ENCODE data around the gene KCNA2. TPM values are rescaled to one million over a fixed set of nuclear protein-coding genes. Genes with fewer than 3 reads are reported as not detected.

Gene KCNA2
- 5.8 TPM for total RNA-seq
- polyA plus RNA-seq = 1 to 10 TPM in 1 of 4 donors, under 1 TPM in 3; 0.50 to 1.5 (median 0.62) TPM

DNA sequence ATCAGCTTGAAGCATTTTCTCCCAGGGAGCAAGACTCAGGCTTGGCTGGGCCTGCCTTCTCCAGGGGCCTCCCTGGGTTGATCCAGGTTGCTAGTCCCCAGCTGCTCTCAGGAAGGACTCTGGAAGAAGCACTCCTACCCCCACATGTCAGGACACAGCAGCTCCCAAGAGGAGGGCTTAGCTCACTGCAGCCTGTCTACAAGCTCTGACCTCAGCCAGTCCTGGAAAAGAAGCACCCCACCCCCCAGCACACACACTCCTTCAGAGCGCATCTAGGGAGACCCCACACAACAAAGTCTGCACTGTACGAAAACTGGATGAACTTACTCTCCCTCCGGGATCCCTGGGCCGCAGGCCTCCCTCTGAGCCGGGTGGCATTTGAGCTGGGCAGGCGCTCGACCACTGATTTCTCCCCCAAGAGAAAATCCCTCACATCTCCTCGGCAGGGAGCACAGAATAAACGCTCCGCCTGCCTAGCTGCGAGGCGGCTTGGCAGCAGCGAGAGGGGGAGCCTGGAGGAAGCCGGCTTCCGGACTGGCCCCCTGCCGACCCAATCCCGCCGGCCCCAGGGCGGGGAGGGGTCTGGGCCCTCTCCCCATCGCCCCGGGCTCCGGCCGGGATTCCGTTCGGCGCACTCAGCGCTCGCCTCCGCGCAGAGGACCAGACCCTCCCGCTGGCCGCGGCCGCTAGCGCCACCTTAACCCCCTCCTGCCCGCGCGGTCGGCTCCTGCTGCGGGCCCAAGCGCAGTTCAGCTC, at the start of gene KCNA2:
Gene KCNA2, minus strand, starts transcription at position 458 of the 756 bp plus-strand sequence. CDS start 1,576 bp downstream, outside the sequence.
- H3K9me3 ChIP-seq (ENCODE audit: control insufficient read depth in 2 of 2, low read length in 2 of 2) = no peaks in the 10 kb centered on the region
- H3K4me1 ChIP-seq (ENCODE audit: control insufficient read depth, insufficient read depth, low read length, poor library complexity, severe bottlenecking) = peaks cover 29% of the 10 kb centered on the region
- H3K27me3 ChIP-seq (ENCODE audit: control insufficient read depth, insufficient read depth, low read length) = peaks cover 32% of the 10 kb centered on the region
- peak in 1 of 2 donors; percentile 20 for ATAC-seq (ENCODE audit: low read depth in 2 of 2)
- peaks cover 12% of the 10 kb centered on the region for H3K36me3 Mint-ChIP-seq
- peak within 1 kb of the TSS; percentile 32 for H3K4me3 ChIP-seq (ENCODE audit: low read depth, low read length)
- H3K27me3 Mint-ChIP-seq = peaks cover 60% of the 10 kb centered on the region
- H3K27ac Mint-ChIP-seq = peak within 1 kb of the TSS in 1 of 3 donors; percentile 20
- peak within 1 kb of the TSS; percentile 84 to 87 (median 86) for H3K4me3 Mint-ChIP-seq
- peaks cover 0 to 2% (median 0%) of the 10 kb centered on the region in 7 donors for H3K9me3 Mint-ChIP-seq
- peak in 1 of 3 donors; percentile 9 for DNase-seq
- no peak within 1 kb of the TSS for H3K27ac ChIP-seq (ENCODE audit: insufficient read depth, low read length, poor library complexity, severe bottlenecking)
- no peaks in the 10 kb centered on the region for H3K36me3 ChIP-seq (ENCODE audit: control insufficient read depth, insufficient read depth, low read length)
- peaks cover 0 to 23% (median 5%) of the 10 kb centered on the region in 4 donors for H3K4me1 Mint-ChIP-seq

DNA sequence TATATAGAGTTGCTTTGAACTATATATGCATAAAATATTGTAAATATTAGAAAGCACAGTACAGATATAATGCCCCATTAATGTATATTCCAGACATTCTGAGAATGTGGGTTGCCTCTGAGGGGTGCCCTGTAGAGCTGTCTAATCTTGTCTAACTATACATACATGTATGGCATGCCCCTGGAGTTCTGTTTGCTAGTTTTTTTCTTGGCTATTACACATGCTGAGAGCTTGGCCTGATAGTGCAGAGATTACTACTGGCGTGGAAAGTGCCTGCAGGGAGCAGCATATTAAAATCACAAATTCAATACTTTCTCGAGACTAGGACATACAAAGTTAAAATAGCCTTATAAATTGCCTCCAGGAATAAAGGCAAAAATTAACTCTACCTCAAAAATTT, 44.5 kb upstream of the KCNA2 start:
- H3K36me3 ChIP-seq (ENCODE audit: control insufficient read depth, insufficient read depth, low read length) = peaks cover under 1% of the 10 kb centered on the region
- no peak overlapping the region for H3K27ac ChIP-seq (ENCODE audit: insufficient read depth, low read length, poor library complexity, severe bottlenecking)
- peak overlapping the region in 1 of 3 donors; percentile 68 for H3K27ac Mint-ChIP-seq
- H3K4me3 ChIP-seq (ENCODE audit: low read depth, low read length) = no peak overlapping the region
- H3K36me3 Mint-ChIP-seq = peaks cover 4% of the 10 kb centered on the region
- no peaks in the 10 kb centered on the region for H3K27me3 Mint-ChIP-seq
- H3K9me3 ChIP-seq (ENCODE audit: control insufficient read depth in 2 of 2, low read length in 2 of 2) = no peaks in the 10 kb centered on the region
- ATAC-seq (ENCODE audit: low read depth in 2 of 2) (no peak), DNase-seq (no peak)
- H3K9me3 Mint-ChIP-seq = no peaks in the 10 kb centered on the region
- peaks cover 23 to 35% (median 25%) of the 10 kb centered on the region in 4 donors for H3K4me1 Mint-ChIP-seq
- peaks cover 28% of the 10 kb centered on the region for H3K4me1 ChIP-seq (ENCODE audit: control insufficient read depth, insufficient read depth, low read length, poor library complexity, severe bottlenecking)
- H3K27me3 ChIP-seq (ENCODE audit: control insufficient read depth, insufficient read depth, low read length) = no peaks in the 10 kb centered on the region
- no peak overlapping the region for H3K4me3 Mint-ChIP-seq

DNA sequence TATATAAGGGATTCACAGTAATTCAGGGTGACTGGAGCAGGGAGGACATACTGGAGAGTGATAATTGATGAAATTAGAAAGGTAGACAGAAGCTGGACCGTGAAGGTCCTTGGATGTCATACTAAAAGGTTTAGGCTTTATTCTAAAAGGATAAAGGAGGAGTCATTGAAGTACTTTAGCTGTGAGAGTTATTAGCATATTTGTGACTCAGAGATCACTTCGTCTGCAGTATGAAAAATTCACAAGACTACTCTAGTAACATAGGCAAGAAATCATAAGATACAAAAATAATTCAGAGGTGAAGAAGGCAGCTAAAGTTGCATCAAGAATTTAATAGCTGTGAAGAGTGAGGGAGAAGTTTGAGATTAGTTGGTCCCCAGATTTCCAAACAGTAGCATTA, 42.3 kb upstream of the KCNA2 start:
- no peak overlapping the region for H3K27ac ChIP-seq (ENCODE audit: insufficient read depth, low read length, poor library complexity, severe bottlenecking)
- H3K36me3 Mint-ChIP-seq = peaks cover 4% of the 10 kb centered on the region
- H3K4me3 Mint-ChIP-seq = no peak overlapping the region
- DNase-seq (no peak), ATAC-seq (ENCODE audit: low read depth in 2 of 2) (no peak)
- H3K4me1 ChIP-seq (ENCODE audit: control insufficient read depth, insufficient read depth, low read length, poor library complexity, severe bottlenecking) = peaks cover 28% of the 10 kb centered on the region
- no peak overlapping the region for H3K27ac Mint-ChIP-seq
- no peaks in the 10 kb centered on the region for H3K36me3 ChIP-seq (ENCODE audit: control insufficient read depth, insufficient read depth, low read length)
- H3K9me3 Mint-ChIP-seq = no peaks in the 10 kb centered on the region
- H3K27me3 ChIP-seq (ENCODE audit: control insufficient read depth, insufficient read depth, low read length) = no peaks in the 10 kb centered on the region
- H3K9me3 ChIP-seq (ENCODE audit: control insufficient read depth in 2 of 2, low read length in 2 of 2) = no peaks in the 10 kb centered on the region
- no peaks in the 10 kb centered on the region for H3K27me3 Mint-ChIP-seq
- H3K4me1 Mint-ChIP-seq = peaks cover 15 to 35% (median 24%) of the 10 kb centered on the region in 4 donors
- no peak overlapping the region for H3K4me3 ChIP-seq (ENCODE audit: low read depth, low read length)

DNA sequence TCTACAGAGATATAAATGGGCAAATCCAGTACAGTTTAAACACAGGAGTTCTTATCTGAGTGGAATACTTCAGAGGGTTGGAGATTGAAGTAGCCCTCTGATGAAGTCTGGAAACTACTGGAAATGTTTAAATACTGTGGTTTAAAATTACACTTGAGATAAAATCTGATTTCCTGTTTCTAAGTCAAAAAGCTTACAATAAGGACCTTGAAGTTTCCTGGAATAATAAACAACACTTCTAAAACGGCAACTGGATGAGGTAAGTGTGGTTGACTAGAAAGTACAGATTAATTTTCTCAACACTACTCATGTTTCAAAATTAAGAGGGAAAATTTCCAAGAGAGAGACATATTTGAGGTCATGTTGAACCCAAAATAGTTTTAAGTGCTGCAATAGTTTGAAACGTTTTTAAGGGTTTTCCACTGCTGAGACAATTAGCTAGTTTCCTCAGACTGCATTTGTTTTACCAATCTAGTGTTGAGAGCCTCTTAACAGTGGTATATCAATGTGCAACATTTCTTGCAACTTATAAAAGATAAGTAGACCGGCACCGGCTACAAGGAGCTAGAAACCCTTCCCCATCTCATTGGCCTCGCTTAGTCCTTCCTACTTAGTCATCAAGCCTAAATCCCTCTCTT, 41.2 kb upstream of the KCNA2 start:
- H3K36me3 Mint-ChIP-seq = no peaks in the 10 kb centered on the region
- H3K27ac ChIP-seq (ENCODE audit: insufficient read depth, low read length, poor library complexity, severe bottlenecking) = no peak overlapping the region

DNA sequence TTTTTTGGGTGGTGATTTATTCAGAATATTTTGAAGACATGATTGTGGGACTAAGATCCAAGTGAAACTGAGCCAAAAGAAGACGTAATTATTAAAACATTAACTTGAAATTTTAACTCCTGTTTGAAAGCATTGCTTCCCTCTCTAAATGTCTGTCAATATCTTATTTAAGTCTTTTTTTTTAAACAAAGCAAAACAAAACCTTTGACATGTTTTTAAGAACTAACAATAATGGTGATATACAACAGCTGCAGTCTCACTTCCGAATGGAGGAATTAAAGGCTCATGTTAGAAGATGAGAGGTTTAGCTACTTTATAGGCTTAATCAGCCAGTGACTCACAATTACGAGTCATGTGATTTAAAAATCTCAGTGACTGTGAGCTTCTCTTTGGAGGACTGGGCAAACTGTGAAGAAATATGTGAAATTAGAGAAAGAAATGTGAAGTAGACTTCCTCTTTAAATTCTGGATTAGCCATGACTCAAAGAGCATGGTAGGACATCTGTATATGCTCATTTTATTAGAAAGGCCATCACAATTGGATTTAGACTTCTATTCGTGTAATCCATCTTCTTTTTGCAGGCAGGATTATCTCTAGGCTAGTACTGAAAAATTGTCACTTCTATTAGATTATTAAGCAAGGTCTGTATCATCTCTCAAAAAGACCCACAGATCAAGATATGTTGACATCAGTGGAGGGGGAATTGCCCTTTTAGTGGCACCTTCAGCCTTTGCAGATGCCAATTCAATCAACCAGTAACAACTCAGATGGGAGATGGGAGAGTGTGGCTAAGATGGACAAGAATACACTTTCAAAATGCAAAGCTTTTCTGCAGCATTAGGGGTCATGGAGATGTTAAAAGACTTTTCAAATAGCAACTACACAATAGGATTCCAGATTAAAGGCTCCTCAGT, 39.9 kb upstream of the KCNA2 start:
- peak overlapping the region; percentile 17 for H3K4me3 ChIP-seq (ENCODE audit: low read depth, low read length)
- no peaks in the 10 kb centered on the region for H3K36me3 Mint-ChIP-seq
- no peaks in the 10 kb centered on the region for H3K27me3 ChIP-seq (ENCODE audit: control insufficient read depth, insufficient read depth, low read length)
- H3K27me3 Mint-ChIP-seq = no peaks in the 10 kb centered on the region
- peaks cover 0 to 8% (median 0%) of the 10 kb centered on the region in 7 donors for H3K9me3 Mint-ChIP-seq
- H3K4me1 ChIP-seq (ENCODE audit: control insufficient read depth, insufficient read depth, low read length, poor library complexity, severe bottlenecking) = peaks cover 50% of the 10 kb centered on the region
- no peak overlapping the region for H3K27ac ChIP-seq (ENCODE audit: insufficient read depth, low read length, poor library complexity, severe bottlenecking)
- ATAC-seq (ENCODE audit: low read depth in 2 of 2) (peak in 1 of 2 donors; percentile 36), DNase-seq (no peak)
- H3K9me3 ChIP-seq (ENCODE audit: control insufficient read depth in 2 of 2, low read length in 2 of 2) = no peaks in the 10 kb centered on the region
- no peaks in the 10 kb centered on the region for H3K36me3 ChIP-seq (ENCODE audit: control insufficient read depth, insufficient read depth, low read length)
- H3K27ac Mint-ChIP-seq = peak overlapping the region; percentile 20 to 46 (median 33)
- peaks cover 17 to 58% (median 35%) of the 10 kb centered on the region in 4 donors for H3K4me1 Mint-ChIP-seq
- H3K4me3 Mint-ChIP-seq = peak overlapping the region in 1 of 4 donors; percentile 68

More for the DNA sequence above, 41.2 kb upstream of the KCNA2 start:
- H3K4me3 Mint-ChIP-seq = peak overlapping the region in 1 of 4 donors; percentile 49
- H3K4me1 ChIP-seq (ENCODE audit: control insufficient read depth, insufficient read depth, low read length, poor library complexity, severe bottlenecking) = peaks cover 38% of the 10 kb centered on the region
- peak overlapping the region; percentile 58 for H3K4me3 ChIP-seq (ENCODE audit: low read depth, low read length)
- H3K9me3 Mint-ChIP-seq = no peaks in the 10 kb centered on the region
- no peaks in the 10 kb centered on the region for H3K9me3 ChIP-seq (ENCODE audit: control insufficient read depth in 2 of 2, low read length in 2 of 2)
- H3K36me3 ChIP-seq (ENCODE audit: control insufficient read depth, insufficient read depth, low read length) = no peaks in the 10 kb centered on the region
- H3K27me3 ChIP-seq (ENCODE audit: control insufficient read depth, insufficient read depth, low read length) = no peaks in the 10 kb centered on the region
- no peaks in the 10 kb centered on the region for H3K27me3 Mint-ChIP-seq
- peak in 1 of 2 donors; percentile 23 for ATAC-seq (ENCODE audit: low read depth in 2 of 2)
- peak in 1 of 3 donors; percentile 61 for DNase-seq
- H3K4me1 Mint-ChIP-seq = peaks cover 14 to 45% (median 26%) of the 10 kb centered on the region in 4 donors
- H3K27ac Mint-ChIP-seq = peak overlapping the region in 1 of 3 donors; percentile 1

DNA sequence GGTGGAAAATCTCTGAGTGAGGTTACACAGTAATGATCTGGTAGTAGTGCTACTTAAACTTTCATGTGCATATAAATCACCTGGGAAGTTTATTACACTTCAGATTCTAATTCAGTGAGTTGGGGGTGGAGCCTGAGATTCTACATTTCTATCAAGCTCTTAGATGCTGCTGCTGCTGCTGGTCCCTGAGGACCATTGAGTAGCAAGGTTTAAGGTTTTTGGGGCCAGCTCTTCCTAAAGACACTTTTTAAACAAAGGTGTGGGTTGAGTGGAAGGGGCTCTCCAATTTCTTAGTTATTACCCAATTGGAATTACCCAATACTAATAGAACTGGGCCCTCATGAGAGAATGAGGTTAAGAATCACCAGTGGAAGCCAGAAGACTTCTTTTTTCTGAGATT, 39.1 kb upstream of the KCNA2 start:
- Mint-ChIP-seq H3K27ac (no peak overlapping the region), H3K4me1 (peaks cover 20 to 57% (median 40%) of the 10 kb centered on the region in 4 donors), H3K36me3 (peaks cover 3% of the 10 kb centered on the region), H3K27me3 (no peaks in the 10 kb centered on the region), H3K4me3 (no peak overlapping the region), H3K9me3 (peaks cover 0 to 8% (median 2%) of the 10 kb centered on the region in 7 donors)
- Histone ChIP-seq H3K4me1 (ENCODE audit: control insufficient read depth, insufficient read depth, low read length, poor library complexity, severe bottlenecking) (peaks cover 51% of the 10 kb centered on the region), H3K27ac (ENCODE audit: insufficient read depth, low read length, poor library complexity, severe bottlenecking) (no peak overlapping the region), H3K36me3 (ENCODE audit: control insufficient read depth, insufficient read depth, low read length) (no peaks in the 10 kb centered on the region), H3K4me3 (ENCODE audit: low read depth, low read length) (no peak overlapping the region), H3K27me3 (ENCODE audit: control insufficient read depth, insufficient read depth, low read length) (no peaks in the 10 kb centered on the region), H3K9me3 (ENCODE audit: control insufficient read depth in 2 of 2, low read length in 2 of 2) (no peaks in the 10 kb centered on the region)
- ATAC-seq (ENCODE audit: low read depth in 2 of 2) = no peak
- no peak for DNase-seq

DNA sequence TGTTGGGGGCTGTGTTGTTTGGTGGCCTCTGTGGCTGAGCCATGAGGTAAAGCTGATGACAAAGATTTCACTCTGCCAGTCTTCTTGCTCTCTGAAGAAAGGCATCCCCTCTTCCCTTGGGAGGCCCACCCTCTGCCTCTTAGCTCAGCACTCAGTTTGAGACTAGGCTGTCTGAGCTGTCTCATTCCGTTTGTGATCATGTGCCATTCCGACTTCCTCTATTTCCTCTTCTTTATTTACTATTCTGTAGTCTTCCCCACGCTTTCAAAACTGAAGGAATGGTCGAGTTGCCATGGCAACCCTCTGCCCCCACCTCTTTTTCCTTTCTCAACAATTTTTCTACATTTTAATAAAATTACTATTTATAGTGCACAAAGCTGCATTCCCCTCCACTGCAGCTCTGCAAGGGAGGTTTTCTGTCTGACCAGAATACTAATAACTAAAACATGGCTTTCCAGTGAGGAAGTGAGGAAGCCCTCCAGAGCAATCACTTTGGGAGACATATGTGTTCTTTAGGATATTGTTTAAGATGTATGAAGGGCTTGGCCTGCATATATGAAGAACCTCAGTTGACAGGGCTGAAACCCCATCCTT, 37.8 kb upstream of the KCNA2 start:
- no peak for ATAC-seq (ENCODE audit: low read depth in 2 of 2)
- no peak for DNase-seq
- H3K4me1 Mint-ChIP-seq = peaks cover 30 to 70% (median 51%) of the 10 kb centered on the region in 4 donors
- no peaks in the 10 kb centered on the region for H3K36me3 ChIP-seq (ENCODE audit: control insufficient read depth, insufficient read depth, low read length)
- H3K27me3 Mint-ChIP-seq = no peaks in the 10 kb centered on the region
- H3K27ac Mint-ChIP-seq = peak overlapping the region in 1 of 3 donors; percentile 36
- no peaks in the 10 kb centered on the region for H3K9me3 ChIP-seq (ENCODE audit: control insufficient read depth in 2 of 2, low read length in 2 of 2)
- H3K9me3 Mint-ChIP-seq = peaks cover 0 to 8% (median 2%) of the 10 kb centered on the region in 7 donors
- no peak overlapping the region for H3K27ac ChIP-seq (ENCODE audit: insufficient read depth, low read length, poor library complexity, severe bottlenecking)
- H3K36me3 Mint-ChIP-seq = peaks cover 6% of the 10 kb centered on the region
- no peak overlapping the region for H3K4me3 ChIP-seq (ENCODE audit: low read depth, low read length)
- no peaks in the 10 kb centered on the region for H3K27me3 ChIP-seq (ENCODE audit: control insufficient read depth, insufficient read depth, low read length)
- peaks cover 51% of the 10 kb centered on the region for H3K4me1 ChIP-seq (ENCODE audit: control insufficient read depth, insufficient read depth, low read length, poor library complexity, severe bottlenecking)
- H3K4me3 Mint-ChIP-seq = no peak overlapping the region

All from CD4-positive, CD25-positive, alpha-beta regulatory T cell (primary cell).